ENCODE data around the gene ANGPT4.

DNA sequence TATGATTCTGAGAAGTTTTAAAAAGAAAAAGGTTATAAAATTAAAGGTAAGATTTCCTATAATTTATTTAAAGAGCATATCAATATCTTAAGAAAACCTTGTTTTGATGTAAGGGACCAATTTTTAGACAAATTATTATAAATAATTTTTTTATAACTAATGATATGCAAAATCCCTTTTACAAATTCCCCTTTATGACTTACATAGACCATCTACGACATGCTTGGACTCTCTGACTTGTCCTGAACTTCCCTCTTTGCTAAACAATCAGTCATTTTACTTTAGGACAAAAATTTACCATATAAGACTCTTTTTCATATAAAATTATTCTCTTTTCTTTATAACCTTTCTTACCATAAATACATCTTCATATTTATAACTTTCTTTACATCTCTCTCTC lies 15.3 kb upstream of the ANGPT4 start:
- TF ChIP-seq, protein P1, sequence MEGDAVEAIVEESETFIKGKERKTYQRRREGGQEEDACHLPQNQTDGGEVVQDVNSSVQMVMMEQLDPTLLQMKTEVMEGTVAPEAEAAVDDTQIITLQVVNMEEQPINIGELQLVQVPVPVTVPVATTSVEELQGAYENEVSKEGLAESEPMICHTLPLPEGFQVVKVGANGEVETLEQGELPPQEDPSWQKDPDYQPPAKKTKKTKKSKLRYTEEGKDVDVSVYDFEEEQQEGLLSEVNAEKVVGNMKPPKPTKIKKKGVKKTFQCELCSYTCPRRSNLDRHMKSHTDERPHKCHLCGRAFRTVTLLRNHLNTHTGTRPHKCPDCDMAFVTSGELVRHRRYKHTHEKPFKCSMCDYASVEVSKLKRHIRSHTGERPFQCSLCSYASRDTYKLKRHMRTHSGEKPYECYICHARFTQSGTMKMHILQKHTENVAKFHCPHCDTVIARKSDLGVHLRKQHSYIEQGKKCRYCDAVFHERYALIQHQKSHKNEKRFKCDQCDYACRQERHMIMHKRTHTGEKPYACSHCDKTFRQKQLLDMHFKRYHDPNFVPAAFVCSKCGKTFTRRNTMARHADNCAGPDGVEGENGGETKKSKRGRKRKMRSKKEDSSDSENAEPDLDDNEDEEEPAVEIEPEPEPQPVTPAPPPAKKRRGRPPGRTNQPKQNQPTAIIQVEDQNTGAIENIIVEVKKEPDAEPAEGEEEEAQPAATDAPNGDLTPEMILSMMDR (IDR thresholded peaks at IDR 0.05): no peak
- no peak for TF ChIP-seq POLR2A (IDR thresholded peaks at IDR 0.05)
